Heart left ventricle (tissue), 13 donors: Measurements from ENCODE around the gene L2HGDH.

Source experiments
- CTCF ChIP-seq, 12 donors: fragments of 200-600 bp; sonication (generic) in 4 of 12; IDR thresholded peaks; one replicate each; pipeline versions ENCODE4 v1.5.0 to v1.8.0; 2018 to 2022; ENCODE audit warnings: antibody characterized with exemption in 12 of 12, mild to moderate bottlenecking in 5 of 12
- POLR2A ChIP-seq, 2 donors: fragments of 450-650 bp; IDR thresholded peaks; one replicate each; pipeline ENCODE4 v1.6.1; 2017; ENCODE audit warnings: antibody characterized with exemption in 2 of 2, mild to moderate bottlenecking in 2 of 2, moderate library complexity in 2 of 2
- donor health status: ischemic (EF 13 %, LVEDD 7.1; RV severe dilation, severe dysfunction).
- donor health status: DM: no; HTN: yes; CAD: no.
- donor health status: DM: no; HTN: no; CAD: no.
- donor health status: ischemic (EF 25% LVEDD 6.9; RV normal size, moderate dysfunction).
- donor health status: ischemic (EF 25% LVEDD 5.7; RV mildly dilated, moderate dysfunction).
- donor health status: ischemic (EF 35%, LVEDD 5.7; RV mildly dilated, moderate dysfunction).
- donor health status: nonischemic (EF 11% LVEDD 7.7; RV severe dilation, severe dysfunction).
- donor health status: DM: yes; HTN: yes; CAD: no.
- donor health status: PGD.
- donor health status: ischemic (EF 29% LVEDD 5.4; RV normal size, mild dysfunction).
- donor health status: nonischemic (EF 23%, LVEDD 6.1; RV moderate dilation, normal function).

DNA sequence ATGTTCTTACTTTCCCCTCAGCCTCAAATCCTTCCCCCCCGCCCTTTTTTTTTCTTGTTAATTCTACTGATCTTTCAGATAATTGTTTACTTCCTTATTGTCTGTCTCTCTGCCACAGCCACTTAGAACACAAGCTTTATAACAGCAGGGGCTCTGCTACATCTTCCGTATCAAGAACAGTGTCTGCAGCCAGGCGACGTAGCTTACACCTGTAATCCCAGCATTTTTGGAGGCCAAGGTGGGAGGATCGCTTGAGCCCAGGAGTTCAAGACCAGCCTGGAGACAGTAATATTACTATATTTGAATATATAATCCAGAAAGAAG, 86.1 kb downstream of the L2HGDH start:
- TF ChIP-seq POLR2A (IDR thresholded peaks at IDR 0.05) (no peak), CTCF (IDR thresholded peaks at IDR 0.05) (no peak)
